Effector CD8-positive, alpha-beta T cell (primary cell): ENCODE results near the gene NSMF.
"Not testable (repeated sequence)": the region's sequence is repeated elsewhere in the genome, so short reads cannot be mapped to it uniquely, and the experiment has no call there.

ENCODE experiments used
- DNase-seq: peaks from one replicate; lab custom pipeline; 2025; lab: John Stamatoyannopoulos, UW

The NSMF gene

DNA sequence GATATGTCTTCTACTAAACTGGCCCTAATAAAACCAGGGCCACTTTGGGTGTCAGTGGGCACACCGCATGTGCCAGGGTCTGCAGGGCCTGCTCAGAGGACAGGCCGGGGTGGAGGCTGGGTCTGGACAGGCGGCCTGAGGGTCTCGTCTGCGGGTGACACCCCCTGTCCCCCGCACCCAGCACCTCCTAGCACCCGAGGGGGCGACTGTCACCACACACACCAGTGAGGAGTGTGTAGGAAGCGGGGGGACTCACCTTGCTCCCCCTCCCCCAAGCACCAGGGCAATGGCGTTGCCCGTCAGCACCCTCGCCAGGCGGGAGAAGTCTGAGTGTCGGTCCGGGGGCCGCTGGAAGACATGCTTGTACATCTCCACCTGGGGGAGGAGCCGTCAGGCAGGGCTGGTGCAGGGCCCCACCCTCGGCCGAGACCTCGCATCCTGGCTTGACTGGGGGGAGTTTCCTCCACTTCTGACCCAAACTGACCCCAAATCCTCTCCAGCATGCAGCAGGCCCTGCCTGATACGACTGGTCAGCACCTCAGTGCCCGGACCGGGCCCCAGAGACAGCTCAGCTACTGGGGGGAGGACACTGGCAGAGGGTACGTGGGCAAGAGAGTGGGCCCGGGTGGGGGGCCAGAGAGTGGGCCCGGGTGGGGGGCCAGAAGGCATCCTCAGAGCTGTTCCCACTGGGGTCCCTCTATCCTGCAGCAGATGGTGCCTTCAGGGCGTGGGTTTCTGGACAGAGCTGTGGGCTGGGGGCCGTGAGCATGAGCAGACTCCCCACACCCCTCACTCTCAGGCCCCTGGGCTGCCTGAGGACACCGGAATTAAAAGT lies 18.9 kb upstream of the NSMF start:
- DNase-seq: no peak

DNA sequence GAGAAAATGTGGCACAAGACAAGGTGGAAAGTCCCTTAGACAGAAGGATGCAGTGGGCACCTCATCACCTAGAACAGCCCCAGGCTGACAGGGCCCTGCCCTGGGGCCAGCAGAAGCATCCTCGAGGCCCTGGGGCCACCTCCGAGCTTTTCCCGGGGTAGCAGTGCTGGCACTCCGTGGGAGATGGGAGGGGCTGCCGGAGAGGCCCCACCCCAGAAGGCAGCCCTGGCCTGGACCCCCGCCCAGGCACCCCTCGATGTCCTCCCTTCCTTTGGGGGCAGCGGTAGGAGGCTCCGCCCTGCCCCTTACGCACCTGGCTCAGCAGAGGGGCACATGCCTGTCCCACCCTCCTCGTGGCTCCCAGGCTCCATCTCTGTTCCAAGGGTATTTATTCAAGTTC lies 17.7 kb upstream of the NSMF start:
- DNase-seq: no peak

DNA sequence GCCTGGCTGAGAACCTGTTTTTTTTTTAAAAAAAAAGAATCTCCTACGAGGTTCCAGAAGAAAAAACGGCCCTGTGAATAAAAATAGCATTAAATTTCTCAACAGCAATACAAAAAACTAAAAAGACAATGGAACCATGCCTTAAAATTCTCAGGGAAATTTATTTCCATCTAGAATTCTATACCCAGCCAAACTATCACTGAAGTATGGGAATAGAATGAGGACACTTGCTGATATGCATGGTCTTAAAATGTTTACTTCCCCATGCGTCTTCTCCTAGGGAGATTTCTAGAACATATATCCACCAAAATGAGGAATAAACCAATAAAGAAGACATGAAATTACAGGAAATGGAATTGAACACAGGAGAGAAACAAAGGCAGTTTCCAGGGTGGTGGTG lies 16.5 kb upstream of the NSMF start:
- no peak for DNase-seq

DNA sequence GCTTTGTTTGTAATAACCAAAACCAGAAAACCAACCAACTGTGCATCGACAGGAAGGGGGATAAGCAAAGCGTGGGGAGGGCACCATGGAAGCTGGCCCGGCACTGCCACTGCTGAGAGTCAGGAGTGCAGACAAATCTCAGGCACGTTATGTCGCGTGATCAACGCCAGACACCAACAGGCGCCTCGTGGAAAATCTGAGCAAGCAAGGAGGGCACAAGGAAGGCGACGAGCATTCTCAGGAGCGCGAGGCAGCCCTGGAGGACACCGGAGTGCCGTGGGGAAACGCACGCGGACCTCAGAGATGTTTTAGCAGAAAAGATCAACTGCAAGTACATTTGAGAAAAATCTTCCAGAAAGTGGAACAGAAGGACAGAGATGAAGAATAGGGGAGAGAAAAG lies 15.1 kb upstream of the NSMF start:
- DNase-seq: no peak

DNA sequence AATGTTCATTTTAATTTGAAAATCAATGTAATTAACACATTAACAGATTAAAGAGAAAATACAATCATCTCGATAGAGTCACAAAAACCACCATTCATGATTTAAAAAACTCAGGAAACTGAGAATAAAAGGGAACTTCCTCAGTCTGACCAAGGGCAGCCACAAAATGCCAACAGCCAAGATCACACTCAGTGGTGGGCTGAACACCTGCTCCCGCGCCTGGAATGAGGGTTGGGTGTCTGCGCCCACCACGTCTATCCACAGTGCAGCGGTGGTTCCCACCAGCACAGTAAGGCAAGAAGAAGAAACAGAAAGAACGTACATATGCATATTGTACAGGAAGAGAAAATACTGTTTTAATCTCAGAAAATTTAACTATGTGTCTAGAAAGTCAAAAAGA lies 11.7 kb upstream of the NSMF start:
- no peak for DNase-seq

DNA sequence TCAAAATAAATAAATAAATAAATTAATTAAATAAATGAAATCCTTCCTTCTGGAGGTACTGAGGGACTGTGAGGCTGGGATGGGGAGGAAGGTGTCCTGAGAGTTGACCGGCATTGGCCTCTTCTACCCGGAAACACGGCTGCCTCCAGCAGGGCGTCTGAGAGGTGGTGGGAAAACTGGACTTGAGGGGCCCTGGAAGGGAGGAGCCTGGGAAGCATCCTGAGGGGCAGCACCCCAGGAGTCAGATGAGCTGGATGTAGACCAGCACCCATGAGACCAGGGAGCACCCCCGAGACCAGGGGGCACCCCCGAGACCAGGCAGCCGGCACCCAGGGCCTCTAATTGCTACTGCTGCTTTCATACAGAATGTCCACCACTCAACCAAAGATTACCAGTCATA lies 8.8 kb upstream of the NSMF start:
- DNase-seq: no peak

DNA sequence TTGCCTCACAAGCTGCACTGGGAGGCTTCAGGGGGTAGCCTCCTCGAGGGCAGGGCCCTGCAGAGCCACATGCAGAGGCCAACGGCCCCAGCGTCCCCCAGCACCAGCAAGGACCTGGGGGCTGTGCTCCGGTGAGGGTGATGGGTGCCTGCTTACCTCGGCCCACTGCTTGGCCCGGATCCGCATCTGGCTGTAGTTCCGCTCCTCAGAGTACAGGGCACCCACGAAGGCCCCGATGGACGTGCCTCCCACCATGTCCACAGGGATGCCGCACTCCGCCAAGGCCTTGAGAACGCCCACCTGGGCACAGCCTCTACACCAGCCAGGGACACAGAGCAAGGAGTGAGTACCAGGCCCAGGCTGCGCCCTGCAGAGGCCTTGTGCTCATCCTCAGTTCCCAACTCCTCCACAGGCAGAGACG lies 8.0 kb upstream of the NSMF start:
- DNase-seq: no peak

DNA sequence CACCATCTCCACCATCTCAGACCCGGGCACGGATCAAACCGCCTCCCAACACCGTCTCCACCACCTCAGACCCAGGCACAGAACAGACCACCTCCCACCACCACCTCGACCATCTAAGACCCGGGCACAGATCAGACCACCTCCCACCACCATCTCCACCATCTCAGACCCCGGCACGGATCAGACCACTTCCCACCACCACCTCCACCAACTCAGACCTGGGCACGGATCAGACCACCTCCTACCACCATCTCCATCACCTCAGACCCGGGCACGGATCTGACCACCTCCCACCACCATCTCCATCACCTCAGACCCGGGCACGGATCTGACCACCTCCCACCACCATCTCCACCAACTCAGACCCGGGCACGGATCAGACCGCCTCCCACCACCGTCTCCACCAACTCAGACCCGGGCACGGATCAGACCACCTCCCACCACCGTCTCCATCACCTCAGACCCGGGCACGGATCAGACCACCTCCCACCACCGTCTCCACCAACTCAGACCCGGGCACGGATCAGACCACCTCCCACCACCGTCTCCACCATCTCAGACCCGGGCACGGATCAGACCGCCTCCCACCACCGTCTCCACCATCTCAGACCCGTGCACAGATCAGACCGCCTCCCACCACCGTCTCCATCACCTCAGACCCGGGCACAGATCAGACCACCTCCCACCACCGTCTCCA lies 7.4 kb upstream of the NSMF start:
- DNase-seq: not testable (repeated sequence)

DNA sequence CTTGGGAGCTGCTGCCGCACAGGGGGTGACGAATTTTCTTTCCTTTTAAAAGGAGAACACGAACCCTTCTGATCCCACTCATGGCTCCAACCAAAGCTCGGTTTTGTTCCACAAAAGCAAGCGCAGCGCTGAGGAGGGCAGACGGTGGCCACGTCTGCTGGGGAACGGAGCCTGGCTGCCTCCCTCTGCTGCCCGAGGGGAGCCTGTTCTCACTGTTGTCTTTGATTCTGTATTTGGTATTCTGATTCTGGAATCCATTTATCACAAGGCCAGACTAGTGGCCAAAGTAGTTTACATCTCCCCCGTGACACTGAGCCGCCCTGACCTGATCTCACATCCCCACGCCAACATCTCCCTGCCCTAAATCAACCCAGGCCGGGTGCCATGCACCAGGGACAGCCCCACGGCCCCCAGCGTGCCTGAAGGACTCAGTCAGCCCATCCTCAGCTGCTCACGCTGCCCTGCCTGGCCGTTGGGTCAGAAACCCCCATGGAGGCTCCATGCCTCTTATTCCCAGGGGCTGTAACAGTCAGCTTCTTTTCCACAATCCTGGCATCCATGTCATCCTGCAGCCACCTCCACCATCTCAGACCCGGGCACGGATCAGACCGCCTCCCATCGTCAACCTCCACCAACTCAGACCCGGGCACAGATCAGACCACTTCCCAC lies 6.7 kb upstream of the NSMF start:
- no peak for DNase-seq

DNA sequence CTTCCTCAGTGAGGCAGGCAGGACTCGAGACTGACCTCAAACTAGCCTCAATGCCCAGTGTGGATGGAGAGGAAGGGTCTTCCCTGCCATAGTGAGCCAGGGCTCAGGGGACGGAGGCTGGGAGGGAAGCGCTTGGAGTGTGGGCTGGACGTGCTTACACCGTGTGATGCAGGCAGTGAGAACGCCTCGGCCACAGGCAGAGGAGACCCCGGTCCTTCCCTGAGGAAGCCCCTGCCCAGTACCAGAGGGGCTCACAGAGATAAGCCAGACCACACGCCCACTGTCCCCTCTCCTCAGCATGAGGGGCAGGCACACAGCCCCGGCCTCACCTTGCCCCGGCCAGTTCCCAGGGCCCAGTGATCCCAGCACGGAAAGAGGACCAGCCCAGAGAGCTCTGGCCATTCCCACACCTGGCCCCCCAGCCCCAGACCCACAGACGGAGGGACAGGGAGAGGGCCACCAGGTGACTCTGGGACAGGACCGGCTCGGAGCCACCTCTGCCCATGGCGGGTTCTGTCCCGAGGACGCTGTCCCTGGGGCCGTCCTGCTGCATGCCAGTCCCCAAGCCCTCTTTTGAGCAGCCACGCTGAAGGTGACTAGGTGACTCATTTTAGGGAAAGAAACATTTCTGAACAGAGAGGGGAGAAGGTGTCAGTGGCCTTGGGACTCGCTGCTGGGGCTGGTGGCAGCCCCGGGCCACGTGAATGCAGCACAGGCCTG lies 6.0 kb upstream of the NSMF start:
- no peak for DNase-seq

DNA sequence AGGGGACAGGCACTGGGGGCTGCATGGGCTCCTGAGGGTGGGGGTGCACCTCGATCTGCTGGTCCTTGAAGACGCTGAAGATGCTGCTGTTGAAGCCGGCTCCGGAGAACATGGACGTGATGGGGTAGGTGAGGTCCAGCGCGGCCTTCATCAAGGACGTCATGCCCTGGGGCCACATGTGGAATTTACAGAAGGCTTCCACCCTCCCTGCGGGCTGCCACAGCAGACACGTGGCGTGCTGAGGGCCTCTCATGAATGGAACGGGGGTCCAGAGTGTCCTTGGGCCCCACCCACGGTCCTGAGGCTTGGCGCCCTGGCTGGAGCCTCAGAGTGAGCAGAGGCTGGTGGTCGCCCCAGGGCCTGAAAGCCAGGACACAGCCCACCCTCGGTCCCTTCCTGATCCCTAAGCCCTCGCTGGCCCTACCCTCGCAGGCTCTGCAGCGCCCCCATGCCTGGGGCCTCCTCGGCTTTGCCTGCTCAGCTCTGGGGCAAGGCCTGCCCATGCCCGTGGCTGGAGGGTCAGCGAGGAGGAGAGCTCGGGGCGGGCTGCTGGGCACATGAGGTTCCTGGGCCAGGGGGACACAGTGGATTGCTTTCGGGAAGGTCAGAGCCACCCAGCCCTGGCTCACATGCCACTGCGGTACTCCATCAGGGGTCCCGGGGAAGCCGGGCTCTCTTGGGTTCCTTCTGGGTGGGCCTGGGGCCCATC lies 5.3 kb upstream of the NSMF start:
- no peak for DNase-seq

DNA sequence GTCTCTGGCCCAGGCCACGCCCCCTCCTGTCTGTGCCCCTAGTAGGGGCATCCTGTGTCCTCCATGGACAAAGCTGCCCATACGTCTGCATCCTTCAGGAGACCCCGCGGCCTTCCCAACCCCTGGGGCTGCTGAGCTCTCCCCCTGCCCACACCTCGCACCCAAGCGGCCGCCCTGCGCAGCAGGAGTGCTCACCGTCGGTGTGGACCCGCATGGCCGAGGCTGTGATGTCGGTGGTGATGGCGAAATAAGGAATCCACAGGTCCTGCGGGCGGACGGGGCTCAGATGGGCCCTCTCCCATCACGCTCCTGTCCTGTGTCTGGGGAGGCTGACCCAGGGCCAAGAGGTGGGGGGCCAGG lies 4.8 kb upstream of the NSMF start:
- DNase-seq: no peak

DNA sequence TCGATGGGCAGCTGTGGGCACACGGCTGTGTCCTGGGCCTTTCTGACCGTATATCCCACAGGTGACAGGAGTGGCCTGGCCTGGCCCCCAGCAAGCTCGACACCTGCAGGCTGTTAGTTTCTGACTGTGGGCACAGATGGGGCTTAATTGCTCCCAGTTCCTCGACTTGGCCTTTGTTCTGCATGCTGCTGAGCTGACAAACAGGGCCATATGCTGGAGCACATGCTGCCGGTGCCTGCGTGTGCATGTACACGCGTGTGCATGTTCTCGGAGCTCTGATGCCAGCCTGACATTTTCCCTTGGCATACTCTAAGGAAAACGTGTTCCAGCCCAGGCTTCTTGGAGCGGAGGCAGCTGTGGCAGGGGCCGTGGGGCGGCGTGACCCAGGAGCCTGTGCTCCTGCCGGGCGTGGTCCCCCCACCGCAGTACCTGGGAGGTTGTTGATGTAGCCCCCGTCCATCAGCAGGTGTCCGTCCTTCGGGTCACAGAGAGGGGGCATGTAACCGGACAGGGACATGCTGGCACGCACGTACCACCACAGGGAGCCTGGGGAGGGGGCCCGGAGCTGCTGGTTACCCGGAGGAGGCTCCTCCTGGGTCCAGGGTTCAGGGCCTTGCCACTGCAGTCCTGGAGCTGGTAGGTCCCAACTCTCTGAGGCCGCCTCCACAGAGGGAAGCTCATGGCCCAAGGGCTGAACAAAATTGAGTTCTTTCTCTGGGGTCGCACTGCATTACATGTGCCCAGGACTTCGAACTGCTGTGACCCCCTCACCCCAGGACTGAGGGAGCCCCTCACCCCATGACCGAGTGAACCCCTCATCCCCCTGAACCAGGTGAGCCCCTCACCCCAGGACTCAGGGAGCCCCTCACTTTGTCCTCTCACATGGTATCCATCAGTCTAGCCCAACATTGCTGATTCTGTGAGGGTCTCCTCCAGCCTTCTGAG lies 4.1 kb upstream of the NSMF start:
- DNase-seq: no peak

DNA sequence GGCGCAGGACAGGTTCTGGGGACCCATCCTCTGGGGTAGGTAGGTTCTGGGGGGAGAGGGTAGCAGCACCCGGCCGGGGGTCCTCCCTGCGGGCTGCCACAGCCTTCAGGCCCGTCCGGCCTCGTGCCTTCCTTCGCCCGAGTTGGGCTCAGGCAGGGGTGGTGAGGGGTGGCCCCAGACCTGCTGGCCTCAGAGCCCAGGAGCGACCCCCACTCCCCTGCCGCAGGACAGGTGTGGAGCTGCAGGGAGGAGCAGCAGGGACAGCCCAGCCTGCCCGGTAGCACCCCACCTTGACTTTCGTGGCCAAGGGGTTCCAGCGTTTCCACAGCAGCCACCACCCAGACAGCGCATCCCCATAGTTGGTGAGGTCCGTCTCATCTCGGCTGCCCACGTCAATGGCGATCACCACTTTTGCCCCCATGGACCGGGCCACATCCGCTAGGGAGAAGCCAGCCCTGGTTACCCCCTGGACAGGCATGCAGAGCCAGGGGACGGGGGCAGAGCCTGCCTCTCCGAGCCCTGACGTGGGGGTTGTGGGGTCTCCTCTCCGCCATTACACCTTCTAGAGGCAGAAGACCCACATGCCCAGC lies 3.4 kb upstream of the NSMF start:
- DNase-seq: no peak

DNA sequence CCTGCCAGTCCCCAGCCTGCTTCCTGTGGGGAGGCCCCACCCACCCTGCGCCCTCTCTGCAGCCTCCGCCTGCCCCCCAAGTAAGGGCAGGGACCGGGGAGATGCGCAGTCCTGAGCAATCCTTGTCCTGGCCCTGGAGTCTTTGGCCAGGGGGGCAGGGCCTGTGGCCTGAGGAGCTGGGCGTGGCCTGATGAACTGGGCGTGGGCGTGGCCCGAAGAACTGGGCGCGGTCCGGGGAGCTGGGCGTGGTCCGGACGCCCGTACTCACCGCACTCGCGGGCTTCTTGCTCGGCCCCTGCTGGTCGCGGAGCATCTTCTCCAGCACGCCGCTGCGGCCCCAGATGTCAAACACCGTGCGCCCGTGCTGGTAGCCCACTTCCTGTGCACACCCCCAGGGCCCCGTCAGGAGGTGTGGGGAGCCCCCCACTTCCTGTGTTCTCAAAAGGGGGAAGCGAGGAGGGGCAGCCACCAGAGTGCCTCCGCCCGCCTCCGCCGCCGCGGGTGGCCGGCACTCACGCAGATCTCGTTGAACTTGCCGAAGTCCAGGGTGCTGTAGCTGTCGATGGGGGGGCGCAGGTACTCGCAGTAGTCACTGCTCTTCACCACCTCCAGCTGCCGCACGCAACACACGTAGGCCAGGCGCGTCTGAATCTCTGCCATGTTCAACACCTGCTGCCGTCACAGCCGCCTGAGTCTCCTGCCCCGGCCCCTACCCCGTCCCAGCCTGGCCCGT lies 2.7 kb upstream of the NSMF start:
- peak; percentile 77 for DNase-seq

DNA sequence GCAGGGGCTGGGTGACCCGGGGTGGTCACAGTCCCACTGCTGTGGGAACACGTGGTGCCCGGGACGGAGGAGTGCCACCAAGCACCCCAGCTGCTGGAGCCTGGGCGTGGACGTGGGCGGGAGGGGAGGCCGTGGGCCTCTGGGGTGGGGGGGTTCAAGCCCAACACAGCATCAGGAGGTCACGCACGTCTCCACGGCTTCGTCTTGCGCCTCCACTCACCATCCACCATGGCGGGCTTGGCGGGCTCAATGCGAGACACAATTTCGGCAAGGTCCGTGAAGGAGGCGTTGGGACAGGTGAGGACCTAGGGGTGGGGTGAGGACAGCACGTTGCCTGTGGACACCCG lies 2.2 kb upstream of the NSMF start:
- DNase-seq: peak; percentile 46

DNA sequence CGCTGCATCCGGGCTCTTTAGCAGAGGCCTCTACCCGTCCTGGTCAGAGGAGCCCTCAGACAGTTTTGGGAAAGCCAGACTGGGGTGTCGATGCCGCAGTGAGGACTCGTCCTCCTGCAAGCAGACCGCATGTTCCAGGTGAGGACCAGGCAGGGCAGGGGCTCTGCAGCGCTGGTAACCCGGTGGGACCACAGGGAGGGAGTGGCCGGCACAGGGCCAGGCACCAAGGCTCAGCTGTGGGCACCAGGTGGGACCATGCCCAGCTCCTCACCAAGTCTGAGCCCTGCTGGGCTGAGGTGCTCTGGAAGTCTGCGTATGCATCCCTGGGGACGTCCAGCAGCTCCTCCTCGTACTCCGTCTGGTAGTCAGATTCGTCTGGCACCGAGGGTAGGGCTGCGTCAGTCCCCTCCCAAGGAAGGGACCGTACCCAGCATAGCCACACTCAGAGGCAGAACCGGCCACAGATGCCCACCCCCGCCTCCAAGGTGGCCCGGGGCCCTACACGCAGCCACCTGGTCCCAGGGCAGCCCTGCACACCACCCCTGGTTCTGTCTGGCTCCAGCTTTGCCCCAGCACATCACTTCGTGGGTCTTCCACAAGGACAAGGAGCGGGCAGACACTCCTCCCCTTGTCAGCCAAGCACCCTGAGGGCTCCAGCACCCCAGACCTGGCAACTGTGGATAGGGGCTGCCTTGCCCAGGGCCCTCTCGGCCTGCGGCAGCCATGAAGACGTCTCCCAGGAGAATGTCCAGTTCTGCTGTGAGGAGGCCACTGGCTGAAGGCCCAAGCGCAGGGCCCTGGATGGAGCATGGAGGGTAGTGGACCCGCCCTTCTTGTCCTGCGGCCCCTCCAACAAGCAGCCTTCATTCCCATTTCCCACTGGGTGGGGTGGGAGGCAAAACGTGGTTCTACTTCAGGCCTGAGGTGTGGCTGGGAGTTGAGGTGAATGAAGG lies 1.5 kb upstream of the NSMF start:
- DNase-seq: no peak

DNA sequence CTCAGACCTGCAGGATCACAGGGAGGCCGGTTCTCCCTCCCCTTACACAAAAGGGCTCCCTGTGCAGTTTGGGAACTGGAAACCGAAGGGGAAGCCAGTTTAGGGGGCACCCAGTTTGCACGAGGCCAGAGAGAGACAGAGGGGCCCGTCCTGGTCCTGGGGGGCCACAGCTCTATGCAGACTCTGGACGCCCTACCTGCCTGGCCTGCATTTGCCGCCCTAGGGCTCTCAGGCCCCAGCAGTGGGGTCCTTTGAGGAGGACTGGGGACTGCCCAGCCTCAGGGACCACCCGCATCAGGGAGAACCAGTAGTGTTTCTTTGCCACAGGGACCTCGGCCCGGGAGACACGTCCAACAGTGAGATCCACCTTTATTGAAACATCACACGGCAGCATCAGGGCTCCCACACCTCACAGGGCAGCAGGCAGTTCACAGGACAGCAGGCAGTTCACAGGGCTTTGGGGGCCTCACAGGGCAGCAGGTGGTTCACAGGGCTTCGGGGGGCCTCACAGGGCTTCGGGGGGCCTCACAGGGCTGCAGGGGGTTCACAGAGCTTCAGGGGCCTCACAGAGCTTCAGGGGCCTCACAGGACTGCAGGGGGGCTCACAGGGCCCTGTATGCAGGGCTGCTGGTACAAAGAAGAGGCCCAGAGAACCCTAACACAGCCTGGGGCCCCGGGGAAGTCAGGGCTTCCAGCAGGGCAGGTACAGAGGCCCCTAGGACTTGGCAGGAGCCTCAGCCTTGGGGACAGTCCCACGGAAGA lies 648 bp upstream of the NSMF start:
- no peak for DNase-seq
